Right lobe of liver (tissue), 6 donors: ENCODE results near the gene GLIS1. TPM values are rescaled to one million over a fixed set of nuclear protein-coding genes. Genes with fewer than 3 reads are reported as not detected.

Experiments used
- ATAC-seq, 4 donors: fragments of 200-7000 bp; cut with Tn5 transposase; one replicate each; pipeline ENCODE4 v1.9.1; 2020; ENCODE audit warnings: mild to moderate bottlenecking in 4 of 4, moderate library complexity in 4 of 4
- DNase-seq, 3 donors: peaks; one replicate each; pipeline ENCODE4 v3.0.0-alpha.2; 2020
- H3K27ac ChIP-seq, 3 donors: fragments of 200-600 bp; one replicate each; pipeline ENCODE4 v1.8.0; 2022
- H3K27me3 ChIP-seq, 2 donors: fragments of 200-600 bp; one replicate each; pipeline ENCODE4 v1.8.0; 2022
- H3K36me3 ChIP-seq, 4 donors: fragments of 200-600 bp; sonication (generic) in 1 of 4; one replicate each; pipeline versions ENCODE4 v1.5.1 to v1.8.0; 2017 to 2022; ENCODE audit warnings: control low read depth in 1 of 4
- H3K4me1 ChIP-seq, 4 donors: fragments of 200-600 bp; sonication (generic) in 1 of 4; one replicate each; pipeline versions ENCODE4 v1.5.1 to v1.8.0; 2017 to 2022; ENCODE audit warnings: control low read depth in 1 of 4
- H3K4me3 ChIP-seq, 3 donors: fragments of 200-600 bp; one replicate each; pipeline ENCODE4 v1.8.0; 2022
- H3K9me3 ChIP-seq, 4 donors: fragments of 200-600 bp; sonication (generic) in 1 of 4; one replicate each; pipeline versions ENCODE4 v1.5.1 to v1.8.0; 2017 to 2022; ENCODE audit warnings: control low read depth in 1 of 4
- CTCF ChIP-seq, 4 donors: fragments of 200-600 bp in 3 of 4; fragments of 450-650 bp in 1 of 4; IDR thresholded peaks; one replicate each; pipeline versions ENCODE4 v1.5.1 to v1.8.0; 2016 to 2022; ENCODE audit warnings: antibody characterized with exemption in 4 of 4, mild to moderate bottlenecking in 2 of 4
- POLR2A ChIP-seq: fragments of 450-650 bp; IDR thresholded peaks from one replicate; pipeline ENCODE4 v1.6.1; 2017; ENCODE audit warnings: antibody characterized with exemption, mild to moderate bottlenecking
- WGBS: methylation state at CpG from one replicate; pipeline ENCODE4 v1.1.6; 2018; ENCODE audit warnings: low coverage, low lambda C conversion rate; ENCODE audit not compliant: insufficient coverage; ENCODE audit errors: missing lambda C conversion rate; 5-methylcytosine and 5-hydroxymethylcytosine counted together
- intact Hi-C, 2 donors: fragments of 100-400 bp; cut with DNase I; formaldehyde crosslinking; loops; one replicate each; pipeline versions ENCODE4 v1.11.2 to v1.14.1; 2022
- total RNA-seq, 6 experiments: library from RNA; depleted of rRNA in 2 of 6; stranded (reverse); fragments of >200 nt in 2 of 6; fragmentation: NEBNext Ultra II Directional in 3 of 6; extraction: Animal tissue kit (Norgen Biotek cat#: 25700) in 3 of 6; gene quantifications; one replicate each; pipeline versions ENCODE4 v1.1.0 to v1.2.4, GENCODE V29; 2016 to 2023
- donor health status: DM: no; HTN: yes; CAD: no.
- donor health status: DM: no; HTN: no; CAD: no.
- donor health status: DM: no; HTN: no; CAD: no.
- donor health status: DM: no; HTN: yes; CAD: no.
- donor health status: DM: no; HTN: yes; CAD: no.

Gene GLIS1
- total RNA-seq, 6 experiments from 2014 or later, result not detected

GRCh38 chr1:53517821-53518352, 221.1 kb downstream of the GLIS1 start:
- no peaks in the 10 kb centered on the region for H3K4me1 ChIP-seq
- H3K9me3 ChIP-seq, result no peaks in the 10 kb centered on the region
- WGBS, result no CpG with 5 or more reads among the region's 19 CpGs
- DNase-seq, result no peak
- no peaks in the 10 kb centered on the region for H3K36me3 ChIP-seq
- H3K27me3 ChIP-seq, result no peaks in the 10 kb centered on the region
- H3K27ac ChIP-seq, result no peak overlapping the region
- intact Hi-C loops, result no loop called here
- TF ChIP-seq POLR2A, result no peak
- H3K4me3 ChIP-seq, result no peak overlapping the region
- no peak for ATAC-seq

DNA sequence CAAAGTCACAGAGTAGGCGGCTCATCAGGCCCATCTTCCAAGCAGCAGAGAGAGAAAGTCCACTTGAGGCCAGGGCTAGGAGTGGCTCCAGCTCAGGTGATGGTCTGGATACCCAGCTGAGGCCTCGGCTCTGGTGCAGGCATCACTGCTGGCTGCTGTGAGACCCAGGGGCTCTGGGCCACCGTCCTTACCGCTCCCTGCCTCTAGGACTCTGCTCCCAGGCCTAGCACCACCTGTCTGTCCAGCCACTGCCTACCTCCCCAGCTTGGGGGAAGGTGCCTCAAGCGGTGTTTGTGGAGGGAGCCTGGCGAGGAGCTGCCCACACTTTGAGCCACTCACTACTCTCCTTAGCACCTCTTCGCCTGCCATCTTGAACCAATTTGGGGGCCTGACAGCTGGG, 221.9 kb downstream of the GLIS1 start:
- TF ChIP-seq POLR2A, result no peak
- no peak for TF ChIP-seq CTCF (IDR thresholded peaks at IDR 0.05)
- WGBS, result 96% methylated on average over 3 of the region's 7 CpGs
- H3K4me3 ChIP-seq, result no peak overlapping the region
- ATAC-seq, result no peak
- no peak overlapping the region for H3K27ac ChIP-seq
- intact Hi-C loops, result no loop called here
- no peaks in the 10 kb centered on the region for H3K4me1 ChIP-seq
- DNase-seq, result no peak
- no peaks in the 10 kb centered on the region for H3K36me3 ChIP-seq
- no peaks in the 10 kb centered on the region for H3K9me3 ChIP-seq
- H3K27me3 ChIP-seq, result no peaks in the 10 kb centered on the region

GRCh38 chr1:53516181-53516580, 222.8 kb downstream of the GLIS1 start:
- H3K4me1 ChIP-seq, result no peaks in the 10 kb centered on the region
- intact Hi-C loops, result no loop called here
- no peak overlapping the region for H3K4me3 ChIP-seq
- H3K27ac ChIP-seq, result no peak overlapping the region
- H3K27me3 ChIP-seq, result no peaks in the 10 kb centered on the region
- H3K9me3 ChIP-seq, result no peaks in the 10 kb centered on the region
- 100% methylated on average over 3 of the region's 7 CpGs for WGBS
- H3K36me3 ChIP-seq, result no peaks in the 10 kb centered on the region
- DNase-seq, result no peak
- no peak for ATAC-seq
- no peak for TF ChIP-seq CTCF (IDR thresholded peaks at IDR 0.05)
- TF ChIP-seq POLR2A, result no peak

GRCh38 chr1:53514436-53514835, 224.5 kb downstream of the GLIS1 start:
- H3K9me3 ChIP-seq, result no peaks in the 10 kb centered on the region
- intact Hi-C loops, result no loop called here
- ATAC-seq (no peak), DNase-seq (no peak)
- H3K4me1 ChIP-seq, result no peaks in the 10 kb centered on the region
- no peak overlapping the region for H3K4me3 ChIP-seq
- no peak overlapping the region for H3K27ac ChIP-seq
- WGBS, result no CpG with 5 or more reads among the region's 10 CpGs
- TF ChIP-seq CTCF (IDR thresholded peaks at IDR 0.05) (no peak), POLR2A (no peak)
- no peaks in the 10 kb centered on the region for H3K36me3 ChIP-seq
- no peaks in the 10 kb centered on the region for H3K27me3 ChIP-seq

DNA sequence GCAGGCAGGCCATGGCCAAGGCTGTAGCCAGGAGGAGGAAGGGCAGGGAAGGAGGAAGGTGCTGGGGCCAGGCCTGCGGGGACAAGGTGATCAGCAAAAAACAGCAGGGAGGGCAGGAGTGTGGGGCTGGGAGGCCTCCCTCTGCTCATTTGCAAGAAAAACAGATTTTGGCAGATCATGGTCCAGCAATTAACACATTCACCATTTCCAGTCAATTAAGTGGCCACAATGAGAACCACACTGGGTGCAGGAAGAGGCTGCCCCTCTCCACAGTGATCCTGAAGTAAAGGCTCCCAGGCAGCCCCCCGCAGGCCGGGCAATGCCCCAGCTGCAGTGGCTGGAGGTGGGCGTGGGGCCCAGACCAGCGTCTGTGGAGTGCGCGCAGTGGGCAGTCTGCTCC, 225.1 kb downstream of the GLIS1 start:
- no CpG with 5 or more reads among the region's 7 CpGs for WGBS
- no peak overlapping the region for H3K27ac ChIP-seq
- ATAC-seq (no peak), DNase-seq (no peak)
- no peaks in the 10 kb centered on the region for H3K4me1 ChIP-seq
- H3K4me3 ChIP-seq, result no peak overlapping the region
- H3K36me3 ChIP-seq, result no peaks in the 10 kb centered on the region
- no peaks in the 10 kb centered on the region for H3K27me3 ChIP-seq
- no peak for TF ChIP-seq POLR2A
- no peak for TF ChIP-seq CTCF (IDR thresholded peaks at IDR 0.05)
- intact Hi-C loops, result no loop called here
- H3K9me3 ChIP-seq, result no peaks in the 10 kb centered on the region
